K562 (cell line): Measurements from ENCODE around the gene CRADD. TPM values are rescaled to one million over a fixed set of nuclear protein-coding genes. Genes with fewer than 3 reads are reported as not detected.

ENCODE experiments used
- ATAC-seq: fragments of 200-7000 bp; cut with Tn5 transposase; 3 replicates; pipeline ENCODE4 v1.9.1; 2020; ENCODE audit warnings: moderate library complexity
- BruUV-seq: library from RNA; stranded (reverse); fragments of 400-500 nt; replicated peaks from 2 replicates; lab custom pipeline; 2021; lab: Mats Ljungman, UMichigan
- CTCF ChIA-PET: fragments of 300-600 bp; formaldehyde crosslinking; extraction: SDS; loops from one replicate; lab custom pipeline; 2021; ENCODE audit warnings: low intra/inter-chr PET ratio; lab: Yijun Ruan, JAX
- POLR2A ChIA-PET: fragments of 300-600, 350-650 bp; sonication (Branson Sonifier 250); formaldehyde crosslinking; extraction: SDS; loops from one replicate; lab custom pipeline; 2021; ENCODE audit warnings: antibody characterized with exemption, inconsistent platforms; lab: Yijun Ruan, JAX
- DNase-seq, 4 experiments: peaks; one replicate each; pipeline versions ENCODE4 v3.0.0 to v3.0.0-alpha.2; 2011 to 2018; ENCODE audit warnings: low spot score in 3 of 4, mixed read lengths in 3 of 4; ENCODE audit errors: extremely low read depth in 1 of 4
- FAIRE-seq: peaks from 2 replicates; lab custom pipeline; 2011; peaks lifted over from hg19 to GRCh38; lab: Jason Lieb, UNC
- H2AFZ ChIP-seq: 2 replicates; pipeline ENCODE4 v1.6.0; 2011; ENCODE audit warnings: low read depth, low read length, control low read depth, inconsistent platforms
- H3K27ac ChIP-seq: fragments of 200-600 bp; 3 replicates; pipeline ENCODE4 v1.8.0; 2011; ENCODE audit warnings: low read depth, mild to moderate bottlenecking, control low read depth, inconsistent platforms, low read length, moderate library complexity, mixed read lengths; ENCODE audit errors: extremely low read depth
- H3K27me3 ChIP-seq, 2 experiments: fragments of 300-600 bp in 1 of 2; 2 replicates in 1 of 2; 3 replicates in 1 of 2; pipeline versions ENCODE4 v1.6.0 to v1.8.0; 2011; ENCODE audit warnings: inconsistent platforms in 2 of 2, low read length in 2 of 2, mild to moderate bottlenecking in 1 of 2, mixed read lengths in 1 of 2, moderate library complexity in 1 of 2; ENCODE audit not compliant: control insufficient read depth in 2 of 2, insufficient read depth in 2 of 2
- H3K36me3 ChIP-seq: fragments of 300-600 bp; 3 replicates; pipeline ENCODE4 v1.8.0; 2011; ENCODE audit warnings: mild to moderate bottlenecking, low read length, inconsistent platforms; ENCODE audit not compliant: control insufficient read depth, insufficient read depth
- H3K4me1 ChIP-seq, 2 experiments: fragments of 200-600 bp in 1 of 2; replicated peaks in 1 of 2; 2 replicates in 1 of 2; 3 replicates in 1 of 2; pipeline versions ENCODE4 v1.5.1 to v1.8.0; 2011; ENCODE audit warnings: inconsistent platforms in 2 of 2, low read length in 2 of 2, mild to moderate bottlenecking in 1 of 2, mixed read lengths in 1 of 2, moderate library complexity in 1 of 2; ENCODE audit not compliant: control insufficient read depth in 2 of 2, insufficient read depth in 2 of 2
- H3K4me2 ChIP-seq: 2 replicates; pipeline ENCODE4 v1.6.1; 2011; ENCODE audit warnings: low read length, control low read depth, inconsistent platforms, mixed read lengths; ENCODE audit not compliant: insufficient read depth
- H3K4me3 ChIP-seq: fragments of 200-600 bp; sonication (generic), shearing (Covaris generic); 2 replicates; pipeline ENCODE4 v1.5.1; 2016; ENCODE audit warnings: control low read depth, inconsistent platforms
- H3K79me2 ChIP-seq: fragments of 200-600 bp; 3 replicates; pipeline ENCODE4 v1.8.0; 2011; ENCODE audit warnings: low read length, inconsistent platforms; ENCODE audit not compliant: control insufficient read depth, insufficient read depth
- H3K9ac ChIP-seq, 2 experiments: 2 replicates each; pipeline versions ENCODE4 v1.6.0 to v1.6.1; 2011; ENCODE audit warnings: low read depth in 2 of 2, low read length in 2 of 2, control low read depth in 1 of 2, inconsistent platforms in 1 of 2, mild to moderate bottlenecking in 1 of 2, mixed read lengths in 1 of 2; ENCODE audit not compliant: insufficient read depth in 1 of 2
- H3K9me1 ChIP-seq: one replicate; pipeline ENCODE4 v1.6.0; 2011; ENCODE audit warnings: inconsistent platforms, mild to moderate bottlenecking, low read length, moderate library complexity; ENCODE audit not compliant: control insufficient read depth, insufficient read depth
- H3K9me3 ChIP-seq: replicated peaks from 2 replicates; pipeline ENCODE4 v1.5.1; 2011; ENCODE audit warnings: low read depth, low read length, inconsistent platforms; ENCODE audit not compliant: control insufficient read depth, insufficient read depth
- H4K20me1 ChIP-seq: replicated peaks from 2 replicates; pipeline ENCODE4 v1.6.1; 2011; ENCODE audit warnings: low read length, inconsistent platforms, mixed read lengths; ENCODE audit not compliant: control insufficient read depth, insufficient read depth
- FOXA3 ChIP-seq, 2 experiments: fragments of 450-650 bp in 1 of 2; sonication (generic) in 1 of 2; formaldehyde crosslinking; IDR thresholded peaks in 1 of 2; conservative IDR thresholded peaks in 1 of 2; 2 replicates each; pipeline versions ENCODE4 v1.4.0 to v1.8.0; 2020 to 2022; ENCODE audit warnings: mild to moderate bottlenecking in 2 of 2, missing genetic modification reagents in 1 of 2
- HMGN3 ChIP-seq: IDR thresholded peaks from 2 replicates; pipeline ENCODE4 v1.6.1; 2011; ENCODE audit warnings: borderline replicate concordance, low read depth, mild to moderate bottlenecking, mixed read lengths, low read length; ENCODE audit not compliant: insufficient read length; ENCODE audit errors: extremely low read depth
- KAT2B ChIP-seq: IDR thresholded peaks from one replicate; pipeline ENCODE4 v1.6.1; 2012; ENCODE audit warnings: low read depth, mild to moderate bottlenecking, control low read depth, inconsistent platforms, low read length, moderate library complexity
- KLF13 ChIP-seq: fragments of 450-650 bp; IDR thresholded peaks from 2 replicates; pipeline ENCODE4 v1.6.1; 2016; ENCODE audit warnings: missing genetic modification characterization, low read depth, mild to moderate bottlenecking, missing compliant biosample characterization, moderate library complexity, borderline replicate concordance
- LCOR ChIP-seq: sonication (generic); formaldehyde crosslinking; IDR thresholded peaks from 2 replicates; pipeline ENCODE4 v1.8.0; 2022; ENCODE audit warnings: mild to moderate bottlenecking, missing genetic modification reagents
- NCOA6 ChIP-seq: fragments of 450-650 bp; IDR thresholded peaks from 2 replicates; pipeline ENCODE4 v1.6.1; 2017; ENCODE audit warnings: mild to moderate bottlenecking
- NFIC ChIP-seq: fragments of 450-650 bp; IDR thresholded peaks from 2 replicates; pipeline ENCODE4 v1.6.1; 2017; ENCODE audit warnings: mild to moderate bottlenecking, inconsistent platforms
- PHB ChIP-seq: fragments of 250-450 bp; sonication (Bioruptor Pico); IDR thresholded peaks from 2 replicates; pipeline ENCODE4 v1.5.0; 2021
- RB1 ChIP-seq: fragments of 450-650 bp; IDR thresholded peaks from 2 replicates; pipeline ENCODE4 v1.6.1; 2017; ENCODE audit warnings: low read depth, mild to moderate bottlenecking
- RBM34 ChIP-seq: fragments of 200-400 bp; formaldehyde crosslinking; IDR thresholded peaks from 2 replicates; pipeline ENCODE4 v1.6.1; 2018; ENCODE audit warnings: low read length, borderline replicate concordance; ENCODE audit not compliant: insufficient read depth
- SAP30 ChIP-seq: fragments of 200-600 bp; sonication (generic); IDR thresholded peaks from 2 replicates; pipeline ENCODE4 v1.6.1; 2012; ENCODE audit warnings: borderline replicate concordance, low read depth, mild to moderate bottlenecking, moderate library complexity, low read length, control low read depth, inconsistent platforms; ENCODE audit not compliant: insufficient read depth, poor library complexity, severe bottlenecking
- WHSC1 ChIP-seq: IDR thresholded peaks from one replicate; pipeline ENCODE4 v1.6.1; 2012; ENCODE audit warnings: low read length, control low read depth, inconsistent platforms
- ZFP36 ChIP-seq: fragments of 150-350 bp; IDR thresholded peaks from 2 replicates; pipeline ENCODE4 v1.6.1; 2018; ENCODE audit warnings: low read length, low read depth; ENCODE audit not compliant: partially characterized antibody
- ZNF23 ChIP-seq: fragments of 250-450 bp; sonication (Bioruptor Pico); IDR thresholded peaks from 2 replicates; pipeline ENCODE4 v1.4.0; 2020; ENCODE audit warnings: mild to moderate bottlenecking
- WGBS: fragments of 100-300 bp; shearing (Covaris generic); methylation state at CpG from one replicate; pipeline ENCODE4 v1.1.6; 2016; ENCODE audit warnings: low coverage, mixed read lengths; ENCODE audit not compliant: insufficient coverage; ENCODE audit errors: missing lambda C conversion rate; 5-methylcytosine and 5-hydroxymethylcytosine counted together
- in situ Hi-C: fragments of 300-500 bp; cut with MboI; formaldehyde crosslinking; loops from 4 replicates; pipeline ENCODE4 v1.15.0; 2018; ENCODE audit warnings: inconsistent platforms, mixed read lengths
- intact Hi-C: fragments of 100-400 bp; cut with micrococcal nuclease; formaldehyde crosslinking; loops from 2 replicates; pipeline ENCODE4 v1.14.2; 2022
- polyA plus RNA-seq, 8 experiments: library from polyadenylated mRNA; depleted of rRNA in 4 of 8; stranded (reverse) in 5 of 8; unstranded in 3 of 8; fragments of >200 nt; fragmentation: Nextera tagmentation in 2 of 8; fragmentation: Illumina TruSeq in 1 of 8; extraction: Ambion mirVana in 2 of 8; extraction: Trizol in 1 of 8; gene quantifications; 2 replicates each; pipeline versions ENCODE4 v1.2.1 to v1.2.3, GENCODE V29; 2011 to 2014; ENCODE audit warnings: inconsistent platforms in 1 of 8, missing spikeins in 1 of 8
- total RNA-seq, 7 experiments: library from RNA; depleted of rRNA in 6 of 7; stranded (reverse); fragments of >200 nt in 6 of 7; fragmentation: Illumina TruSeq in 2 of 7; extraction: Trizol in 2 of 7; gene quantifications; 2 replicates each; pipeline versions ENCODE4 v1.2.1 to v1.2.3, GENCODE V29; 2011 to 2021; ENCODE audit warnings: low replicate concordance in 1 of 7
- TF ChIP-seq, protein P1 (sequence below): fragments of 250-450 bp; sonication (Bioruptor Pico); IDR thresholded peaks from 2 replicates; pipeline ENCODE4 v1.8.0; 2022; ENCODE audit warnings: inconsistent platforms, mild to moderate bottlenecking, moderate library complexity, borderline replicate concordance
- TF ChIP-seq, protein P2 (sequence below): sonication (generic); IDR thresholded peaks from 2 replicates; pipeline ENCODE4 v1.6.1; 2016
- TF ChIP-seq, protein P3 (sequence below): sonication (generic); formaldehyde crosslinking; IDR thresholded peaks from 2 replicates; pipeline ENCODE4 v1.8.1; 2022; ENCODE audit warnings: missing genetic modification reagents

The CRADD gene
- total and polyA plus RNA-seq, 9 of the 15 experiments (the other 6 are each of a cell fraction or from before 2014, with no cell fraction given), result 20.5 to 41.1 (median 25.9) TPM

DNA sequence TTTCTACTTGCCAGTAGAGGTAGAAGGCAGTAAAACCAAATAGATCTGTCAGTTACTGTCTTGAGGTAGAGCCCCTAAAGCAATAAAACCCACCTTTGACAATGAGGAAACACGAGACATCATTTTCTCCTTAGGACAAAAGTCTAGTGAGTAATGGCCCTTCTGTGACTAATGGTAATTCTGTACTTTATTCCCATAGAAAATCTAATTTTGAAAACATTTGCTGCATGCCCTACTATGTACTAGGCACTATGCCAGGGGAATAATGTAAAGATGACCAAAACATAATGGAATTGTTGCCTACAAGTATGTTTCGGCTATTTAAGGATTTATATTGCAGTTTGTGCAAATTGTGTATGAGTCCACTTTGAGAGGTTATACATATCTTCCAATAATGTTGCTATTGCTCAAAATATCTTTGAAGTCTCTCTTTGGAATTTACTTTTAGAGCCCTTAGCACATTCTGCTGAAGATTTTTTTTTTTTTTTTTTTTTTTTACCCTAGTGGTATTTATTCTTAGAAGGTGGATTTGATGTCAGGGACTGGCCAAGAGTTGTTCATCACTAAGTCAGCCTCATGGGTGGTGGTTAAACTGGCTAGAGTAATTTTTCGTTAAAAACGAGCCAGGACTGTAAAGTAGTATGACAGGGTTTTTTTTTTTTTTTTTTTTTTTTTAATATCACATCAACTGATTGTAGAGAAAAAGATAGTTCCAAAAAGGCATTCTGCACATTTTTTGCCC, 109.7 kb downstream of the CRADD start (continued):
- TF ChIP-seq ZFP36, result no peak

DNA sequence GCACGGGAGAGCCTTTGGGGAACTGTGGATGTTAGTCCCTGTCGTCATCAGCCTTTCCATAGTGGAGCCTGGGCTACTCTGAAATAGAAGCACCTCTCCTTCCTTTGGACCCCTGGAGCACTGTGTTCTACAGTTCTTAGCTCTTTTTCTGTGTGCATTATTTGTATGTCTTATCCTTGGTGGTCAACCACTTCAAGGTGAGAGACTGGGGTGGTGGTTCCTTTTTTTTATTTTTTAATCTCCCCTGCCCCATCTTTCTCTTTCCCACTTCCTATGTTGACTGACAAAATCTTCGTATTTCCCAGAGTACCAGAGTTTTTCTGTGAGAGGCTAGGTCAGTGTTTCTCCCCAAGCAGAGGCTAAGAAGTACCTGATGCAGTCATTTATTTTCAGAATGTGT, 111.7 kb downstream of the CRADD start:
- in situ Hi-C loops (no loop called here), intact Hi-C loops (no loop called here)
- FAIRE-seq, result no peak
- Histone ChIP-seq H3K36me3 (peaks cover 13% of the 10 kb centered on the region), H3K27me3 (no peaks in the 10 kb centered on the region), H3K9me3 (no peaks in the 10 kb centered on the region), H3K4me1 (peaks cover 6 to 37% of the 10 kb centered on the region in 2 experiments; a peak in 4 of 5 replicates), H4K20me1 (no peaks in the 10 kb centered on the region), H3K4me3 (no peak overlapping the region), H3K9me1 (no peaks in the 10 kb centered on the region), H3K4me2 (no peak overlapping the region), H3K27ac (no peak overlapping the region), H3K79me2 (peaks cover 9% of the 10 kb centered on the region; the same call in 1 of the 3 replicates), H3K9ac (no peak overlapping the region), H2AFZ (no peak overlapping the region)
- BruUV-seq, result no TSS peak
- WGBS, result 82% methylated on average over 3 of the region's 3 CpGs
- POLR2A ChIA-PET, result no interaction called here
- CTCF ChIA-PET, result no interaction called here
- no peak for ATAC-seq
- DNase-seq, result no peak
- no peak for TF ChIP-seq HMGN3
- TF ChIP-seq RBM34, result no peak
- no peak for TF ChIP-seq KAT2B
- TF ChIP-seq PHB (CRISPR knock-in tag), result no peak
- no peak for TF ChIP-seq SAP30
- TF ChIP-seq WHSC1, result no peak
- TF ChIP-seq LCOR, result no peak
- no peak for TF ChIP-seq KLF13
- TF ChIP-seq, protein P1, sequence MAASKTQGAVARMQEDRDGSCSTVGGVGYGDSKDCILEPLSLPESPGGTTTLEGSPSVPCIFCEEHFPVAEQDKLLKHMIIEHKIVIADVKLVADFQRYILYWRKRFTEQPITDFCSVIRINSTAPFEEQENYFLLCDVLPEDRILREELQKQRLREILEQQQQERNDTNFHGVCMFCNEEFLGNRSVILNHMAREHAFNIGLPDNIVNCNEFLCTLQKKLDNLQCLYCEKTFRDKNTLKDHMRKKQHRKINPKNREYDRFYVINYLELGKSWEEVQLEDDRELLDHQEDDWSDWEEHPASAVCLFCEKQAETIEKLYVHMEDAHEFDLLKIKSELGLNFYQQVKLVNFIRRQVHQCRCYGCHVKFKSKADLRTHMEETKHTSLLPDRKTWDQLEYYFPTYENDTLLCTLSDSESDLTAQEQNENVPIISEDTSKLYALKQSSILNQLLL (CRISPR knock-in tag), result no peak
- TF ChIP-seq FOXA3 (CRISPR knock-in tag; conservative IDR thresholded peaks at IDR 0.05 in 1 of 2, IDR thresholded peaks at IDR 0.05 in 1 of 2), result no peak
- no peak for TF ChIP-seq RB1
- no peak for TF ChIP-seq NFIC
- TF ChIP-seq ZNF23 (CRISPR knock-in tag), result no peak
- TF ChIP-seq NCOA6, result no peak
- TF ChIP-seq, protein P2, sequence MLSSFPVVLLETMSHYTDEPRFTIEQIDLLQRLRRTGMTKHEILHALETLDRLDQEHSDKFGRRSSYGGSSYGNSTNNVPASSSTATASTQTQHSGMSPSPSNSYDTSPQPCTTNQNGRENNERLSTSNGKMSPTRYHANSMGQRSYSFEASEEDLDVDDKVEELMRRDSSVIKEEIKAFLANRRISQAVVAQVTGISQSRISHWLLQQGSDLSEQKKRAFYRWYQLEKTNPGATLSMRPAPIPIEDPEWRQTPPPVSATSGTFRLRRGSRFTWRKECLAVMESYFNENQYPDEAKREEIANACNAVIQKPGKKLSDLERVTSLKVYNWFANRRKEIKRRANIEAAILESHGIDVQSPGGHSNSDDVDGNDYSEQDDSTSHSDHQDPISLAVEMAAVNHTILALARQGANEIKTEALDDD, result no peak
- TF ChIP-seq, protein P3, sequence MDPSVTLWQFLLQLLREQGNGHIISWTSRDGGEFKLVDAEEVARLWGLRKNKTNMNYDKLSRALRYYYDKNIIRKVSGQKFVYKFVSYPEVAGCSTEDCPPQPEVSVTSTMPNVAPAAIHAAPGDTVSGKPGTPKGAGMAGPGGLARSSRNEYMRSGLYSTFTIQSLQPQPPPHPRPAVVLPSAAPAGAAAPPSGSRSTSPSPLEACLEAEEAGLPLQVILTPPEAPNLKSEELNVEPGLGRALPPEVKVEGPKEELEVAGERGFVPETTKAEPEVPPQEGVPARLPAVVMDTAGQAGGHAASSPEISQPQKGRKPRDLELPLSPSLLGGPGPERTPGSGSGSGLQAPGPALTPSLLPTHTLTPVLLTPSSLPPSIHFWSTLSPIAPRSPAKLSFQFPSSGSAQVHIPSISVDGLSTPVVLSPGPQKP (CRISPR knock-in tag), result no peak
